Panc1 (cell line): ENCODE results near the gene NME4. TPM values are rescaled to one million over a fixed set of nuclear protein-coding genes. Genes with fewer than 3 reads are reported as not detected.
A peak's percentile ranks its signal among the peaks of the same experiment; 100 is the strongest.

Source experiments
- ATAC-seq: fragments of 200-7000 bp; cut with Tn5 transposase; 2 replicates; pipeline ENCODE4 v1.9.1; 2020; ENCODE audit warnings: mild to moderate bottlenecking, moderate library complexity
- BruUV-seq: library from RNA; stranded (reverse); fragments of 400-500 nt; replicated peaks from 2 replicates; lab custom pipeline; 2021; lab: Mats Ljungman, UMichigan
- CTCF ChIA-PET: fragments of 300-600 bp; sonication (Branson Sonifier 250); formaldehyde crosslinking; loops from one replicate; lab custom pipeline; 2022; ENCODE audit warnings: antibody characterized with exemption; lab: Charles Lee
- POLR2A ChIA-PET: fragments of 300-600 bp; sonication (Branson Sonifier 250); formaldehyde crosslinking; loops from one replicate; lab custom pipeline; 2022; ENCODE audit warnings: antibody characterized with exemption; lab: Charles Lee
- DNase-seq: peaks from one replicate; pipeline ENCODE4 v3.0.0-alpha.2; 2010; ENCODE audit warnings: low read depth, low spot score
- H3K27ac ChIP-seq: 2 replicates; pipeline ENCODE4 v1.5.1; 2011; ENCODE audit warnings: mild to moderate bottlenecking, low read length, inconsistent platforms
- H3K27me3 ChIP-seq: fragments of 200-500 bp; sonication (Bioruptor generic); 2 replicates; pipeline ENCODE4 v1.6.0; 2014; ENCODE audit warnings: low read length, inconsistent platforms; ENCODE audit not compliant: control insufficient read depth, insufficient read depth
- H3K36me3 ChIP-seq: fragments of 200-500 bp; sonication (Bioruptor generic); 2 replicates; pipeline ENCODE4 v1.5.1; 2014; ENCODE audit warnings: inconsistent platforms, mild to moderate bottlenecking, low read length, moderate library complexity; ENCODE audit not compliant: control insufficient read depth, insufficient read depth
- H3K4me1 ChIP-seq: 2 replicates; pipeline ENCODE4 v1.5.1; 2011; ENCODE audit warnings: inconsistent platforms, mild to moderate bottlenecking, low read length, moderate library complexity; ENCODE audit not compliant: control insufficient read depth, insufficient read depth
- H3K4me3 ChIP-seq, 2 experiments: 2 replicates each; pipeline ENCODE4 v1.5.1; 2011 to 2012; ENCODE audit warnings: low read depth in 2 of 2, low read length in 2 of 2, mild to moderate bottlenecking in 2 of 2, inconsistent platforms in 1 of 2, moderate library complexity in 1 of 2
- H3K9me3 ChIP-seq: fragments of 200-500 bp; sonication (Bioruptor generic); 2 replicates; pipeline ENCODE4 v1.5.1; 2014; ENCODE audit warnings: low read depth, mild to moderate bottlenecking, inconsistent platforms, low read length, moderate library complexity; ENCODE audit not compliant: control insufficient read depth, insufficient read depth
- CTCF ChIP-seq: fragments of 450-650 bp; IDR thresholded peaks from 2 replicates; pipeline ENCODE4 v1.5.1; 2017; ENCODE audit warnings: mild to moderate bottlenecking
- POLR2AphosphoS5 ChIP-seq: IDR thresholded peaks from 2 replicates; pipeline ENCODE4 v1.6.1; 2012; ENCODE audit warnings: mild to moderate bottlenecking, low read depth, low read length, moderate library complexity
- REST ChIP-seq, 2 experiments: IDR thresholded peaks; 2 replicates each; pipeline ENCODE4 v1.6.1; 2011 to 2012; ENCODE audit warnings: low read depth in 2 of 2, control low read depth in 1 of 2, low read length in 1 of 2, mild to moderate bottlenecking in 1 of 2, moderate library complexity in 1 of 2; ENCODE audit not compliant: insufficient read depth in 1 of 2
- SIN3A ChIP-seq: IDR thresholded peaks from 2 replicates; pipeline ENCODE4 v1.6.1; 2012; ENCODE audit warnings: low read depth, mild to moderate bottlenecking, low read length, moderate library complexity, borderline replicate concordance; ENCODE audit not compliant: insufficient read depth
- TCF7L2 ChIP-seq: IDR thresholded peaks from 2 replicates; pipeline ENCODE4 v1.6.1; 2011; ENCODE audit warnings: mild to moderate bottlenecking, low read depth, low read length, inconsistent platforms
- in situ Hi-C: cut with HindIII; loops from 2 replicates; pipeline ENCODE4 v1.10.0; 2016; ENCODE audit warnings: low sequenced_read_pairs, low pct_unique_long_range_greater_than_20kb
- intact Hi-C: fragments of 100-400 bp; cut with micrococcal nuclease; formaldehyde crosslinking; loops from one replicate; pipeline ENCODE4 v1.10.0; 2022; ENCODE audit not compliant: unreplicated experiment
- total RNA-seq: library from RNA; stranded (reverse); gene quantifications from one replicate; pipeline ENCODE4 v1.2.1, GENCODE V29; 2021; ENCODE audit not compliant: unreplicated experiment

Gene NME4
- total RNA-seq, 1 experiment from 2014 or later: 500 TPM

- peak overlapping the region; percentile 52 to 87 for H3K4me3 ChIP-seq
- intact Hi-C loops: no loop called here
- TF ChIP-seq POLR2AphosphoS5 (0 out of 2 replicates have a peak, but pooled peaks have one; percentile 44), TCF7L2 (no peak)
Observed at GRCh38 chr16:396199-396598, 800 bp upstream of the NME4 start.

GRCh38 chr16:396605-397004, 394 bp upstream of the NME4 start:
- H3K36me3 ChIP-seq: no peaks in the 10 kb centered on the region

More at GRCh38 chr16:396199-396598, 800 bp upstream of the NME4 start:
- ATAC-seq (no peak), DNase-seq (no peak)
- H3K4me1 ChIP-seq: peaks cover 34% of the 10 kb centered on the region
- H3K36me3 ChIP-seq: no peaks in the 10 kb centered on the region
- H3K27ac ChIP-seq: peak overlapping the region; percentile 94
- in situ Hi-C loops: no loop called here
- BruUV-seq: TSS peak; percentile 72
- POLR2A ChIA-PET: no interaction called here
- H3K27me3 ChIP-seq: no peaks in the 10 kb centered on the region
- no peaks in the 10 kb centered on the region for H3K9me3 ChIP-seq
- CTCF ChIA-PET: interaction anchor here (0.5 to 0.7 kb wide), 2 partner anchors 9 to 1742 kb away, joined by 3 to 13 read pairs; no protein-coding TSS in a partner anchor

More at GRCh38 chr16:396605-397004, 394 bp upstream of the NME4 start:
- BruUV-seq: no TSS peak
- in situ Hi-C loops (no loop called here), intact Hi-C loops (no loop called here)
- POLR2A ChIA-PET: no interaction called here
- Histone ChIP-seq H3K4me3 (peak overlapping the region; percentile 52 to 87), H3K27ac (peak overlapping the region; percentile 94), H3K27me3 (no peaks in the 10 kb centered on the region), H3K4me1 (peaks cover 34% of the 10 kb centered on the region), H3K9me3 (no peaks in the 10 kb centered on the region)
- ATAC-seq: peak; percentile 54
- CTCF ChIA-PET: interaction anchor here (0.5 kb wide), 1 partner anchor 10 kb away, joined by 13 read pairs; no protein-coding TSS in a partner anchor
- TF ChIP-seq CTCF: no peak
- TF ChIP-seq TCF7L2: no peak
- TF ChIP-seq SIN3A: 0 out of 2 replicates have a peak, but pooled peaks have one; percentile 56
- TF ChIP-seq POLR2AphosphoS5: peak; percentile 29; the same call in 1 of the 2 replicates
- no peak for TF ChIP-seq REST (IDR thresholded peaks at IDR 0.05; ENCODE audit: insufficient read depth in 1 of 2, low read depth in 2 of 2, low read length in 1 of 2)
- DNase-seq: no peak
